LNCAP (cell line): Measurements from ENCODE around the gene COL18A1.

ENCODE experiments used
- CTCF ChIP-seq: fragments of 450-650 bp; IDR thresholded peaks from 2 replicates; pipeline ENCODE4 v1.5.1; 2017; ENCODE audit warnings: mild to moderate bottlenecking

Gene COL18A1

DNA sequence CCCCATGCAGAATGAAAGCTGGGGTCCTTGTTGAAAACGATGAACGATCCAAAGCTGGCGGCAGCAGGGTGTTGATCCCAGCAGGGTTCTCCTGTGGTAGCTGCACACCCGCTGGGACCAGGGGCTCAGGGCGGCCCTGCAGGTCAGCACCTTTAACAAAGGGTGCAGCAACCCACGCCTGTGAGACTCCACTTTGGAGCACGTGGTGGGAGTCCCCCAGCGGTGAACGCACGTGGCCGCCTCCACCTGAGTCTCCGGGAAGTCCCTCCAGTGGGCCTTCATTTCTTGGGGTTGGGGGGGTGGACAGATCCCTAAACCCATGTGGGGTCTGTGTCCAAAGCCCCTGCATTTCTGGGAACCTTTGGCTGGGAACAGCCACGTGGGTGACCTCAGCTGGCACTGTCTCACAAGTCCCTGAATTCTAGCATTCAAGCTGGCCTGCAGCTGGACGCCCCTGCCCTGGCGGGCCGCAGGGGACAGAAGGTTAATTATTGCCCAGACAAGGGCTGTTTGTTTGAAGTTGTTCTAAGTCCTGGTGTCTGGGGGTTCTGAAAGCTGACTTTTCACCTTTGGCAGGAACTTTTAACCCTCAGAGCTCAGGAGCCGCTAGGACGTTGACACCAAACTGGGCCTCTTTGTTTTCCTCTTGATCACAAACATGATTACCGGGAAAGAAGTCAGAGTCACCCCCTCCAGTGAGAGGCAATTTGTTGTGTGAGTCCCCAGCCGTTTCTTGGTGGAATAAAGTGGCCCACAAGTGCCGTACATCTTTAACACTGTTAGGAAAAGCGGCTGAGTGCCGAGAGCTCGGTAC, 64.5 kb downstream of the COL18A1 start:
- no peak for TF ChIP-seq CTCF

DNA sequence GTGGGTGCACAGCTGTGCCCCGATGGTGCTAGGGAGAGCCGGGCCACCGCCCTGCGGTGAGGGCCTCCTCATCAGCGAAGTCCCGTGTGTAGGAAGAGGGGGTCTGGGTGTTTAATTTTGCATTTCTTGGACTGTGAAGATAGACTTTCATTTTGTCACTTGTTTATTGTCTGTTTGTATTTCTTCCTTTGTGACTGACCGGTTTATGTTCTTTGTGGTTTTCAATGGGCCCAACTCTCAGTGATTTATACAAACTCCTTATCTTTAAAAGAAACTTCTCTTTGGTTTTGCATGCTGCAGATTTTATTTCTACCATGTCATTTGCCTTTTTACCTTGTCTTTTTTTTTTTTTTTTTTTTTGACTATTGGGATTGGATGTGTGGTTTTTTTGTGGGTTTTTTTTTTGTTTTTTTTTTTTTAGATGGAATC, 65.1 kb downstream of the COL18A1 start:
- TF ChIP-seq CTCF, result no peak

DNA sequence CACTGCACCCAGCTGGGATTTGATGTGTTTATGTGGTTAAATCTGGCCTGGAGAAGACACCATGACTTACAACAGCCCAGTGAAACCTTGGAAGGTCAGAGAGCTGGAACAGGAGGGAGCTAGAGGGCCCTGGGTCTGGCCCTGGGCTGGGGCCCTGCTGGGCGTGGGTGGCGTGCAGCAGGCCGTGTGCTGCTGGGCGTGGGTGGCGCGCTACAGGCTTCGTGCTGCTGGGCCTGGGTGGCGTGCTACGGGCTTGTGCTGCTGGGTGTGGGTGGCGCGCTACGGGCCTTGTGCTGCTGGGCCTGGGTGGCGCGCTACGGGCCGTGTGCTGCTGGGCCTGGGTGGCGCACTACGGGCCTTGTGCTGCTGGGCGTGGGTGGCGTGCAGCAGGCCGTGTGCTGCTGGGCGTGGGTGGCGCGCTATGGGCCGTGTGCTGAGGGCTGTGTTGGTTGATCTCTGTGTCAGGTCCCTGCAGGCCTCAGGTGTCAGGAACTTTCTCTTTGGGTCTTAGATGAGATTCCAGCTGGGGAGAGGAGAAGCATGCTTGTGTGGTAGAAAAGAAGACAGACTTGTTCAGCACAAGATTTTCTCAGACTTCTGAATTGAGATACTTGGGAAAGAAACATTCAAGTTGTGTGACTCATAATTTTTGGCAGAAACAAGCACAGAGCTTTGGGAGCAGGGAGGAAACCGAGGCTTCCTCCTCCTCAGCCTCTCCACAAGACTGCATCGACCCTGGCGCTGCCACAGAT, 66.0 kb downstream of the COL18A1 start:
- no peak for TF ChIP-seq CTCF

GRCh38 chr21:45471525-45472221, 66.7 kb downstream of the COL18A1 start:
- TF ChIP-seq CTCF, result no peak

DNA sequence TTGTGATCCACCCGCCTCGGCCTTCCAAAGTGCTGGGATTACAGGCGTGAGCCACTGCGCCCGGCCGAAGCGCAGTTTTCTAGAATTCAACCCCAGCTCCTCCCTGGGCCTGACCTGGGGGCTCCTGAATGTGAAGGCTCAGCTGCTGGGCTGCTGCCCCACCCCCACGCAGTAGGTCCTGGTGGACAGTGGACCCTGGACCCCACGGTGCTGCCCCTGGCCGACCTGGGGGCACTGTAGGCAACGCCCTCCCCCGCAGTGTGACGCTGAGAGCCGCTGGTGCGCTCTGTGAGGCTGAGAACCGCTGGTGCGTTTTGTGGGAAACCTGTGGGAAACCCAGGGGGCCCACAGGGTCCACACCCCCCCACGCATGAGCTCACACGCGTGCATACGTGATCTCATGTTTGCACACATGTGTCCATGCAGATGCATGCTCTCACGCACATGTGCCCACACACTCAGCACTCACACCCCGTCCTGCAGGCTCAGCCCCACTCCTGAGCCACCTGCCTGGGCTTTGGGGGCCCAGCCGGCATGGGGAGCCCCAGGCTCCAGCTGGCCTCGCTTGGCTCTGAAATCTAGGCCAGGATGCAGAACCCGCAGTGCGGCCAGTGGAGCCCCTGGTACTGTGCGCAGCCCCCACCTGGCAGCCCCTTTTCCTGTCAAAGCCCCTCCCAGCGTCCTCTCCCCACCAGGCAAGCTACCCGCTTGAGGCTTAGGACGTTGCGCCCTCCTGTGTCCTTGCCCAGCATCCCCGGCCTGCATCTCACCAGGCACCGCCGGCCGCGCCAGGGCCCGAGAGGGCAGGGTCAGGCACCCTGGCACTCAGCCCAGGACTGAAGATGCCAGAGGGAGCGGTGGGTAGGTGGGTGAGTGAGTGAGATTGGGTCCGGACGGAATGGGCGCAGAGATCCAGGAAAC, 67.7 kb downstream of the COL18A1 start:
- TF ChIP-seq CTCF, result no peak

DNA sequence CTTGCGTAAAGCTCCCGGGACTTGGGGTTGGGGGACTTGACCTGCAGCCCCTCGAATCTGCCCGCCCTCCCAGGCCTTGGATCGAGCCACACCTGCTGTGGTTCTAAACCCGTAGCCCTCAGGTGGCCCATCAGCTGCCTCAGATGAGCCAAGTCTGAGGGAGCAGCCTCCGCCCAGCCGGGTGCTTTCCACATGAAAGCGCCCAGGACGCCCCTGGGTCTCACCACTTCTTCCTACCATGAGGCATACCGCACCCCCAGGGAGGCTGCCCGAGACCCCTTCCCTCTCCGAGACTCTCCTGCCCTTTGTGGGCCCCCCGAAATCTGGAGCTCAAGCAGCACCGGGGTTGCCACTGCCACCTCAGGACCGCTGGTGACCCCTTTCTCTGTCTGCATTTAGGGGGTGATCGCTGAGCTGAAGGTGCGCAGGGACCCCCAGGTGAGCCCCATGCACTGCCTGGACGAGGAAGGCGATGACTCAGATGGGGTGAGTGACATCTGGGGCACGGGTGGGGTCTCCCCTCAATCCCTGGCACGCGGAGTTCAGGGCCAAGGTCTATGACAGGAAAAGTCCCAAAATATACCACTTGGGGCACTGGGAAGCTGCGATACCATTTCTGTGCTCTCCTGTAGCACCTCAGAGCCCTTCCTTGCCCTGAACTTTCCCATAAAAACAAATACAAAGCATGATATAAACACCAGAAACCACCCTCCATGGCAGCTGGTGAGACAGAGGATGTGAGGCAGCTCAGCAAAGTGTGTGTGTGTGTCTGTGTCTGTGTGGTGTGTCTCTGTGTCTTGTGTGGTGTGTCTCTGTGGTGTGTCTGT, 68.7 kb downstream of the COL18A1 start:
- no peak for TF ChIP-seq CTCF
